ENCODE results near the gene MITF.

- TF ChIP-seq CTCF (conservative IDR thresholded peaks at IDR 0.05; ENCODE audit: low read length) (no peak), EZH2phosphoT487 (IDR thresholded peaks at IDR 0.05; ENCODE audit: borderline replicate concordance, low read depth, low read length) (no peak)
Measured at GRCh38 chr3:70006089-70006488, 266.8 kb downstream of the MITF start.
